Bronchial epithelial cell (primary cell): ENCODE data around the gene TMEM154. TPM values are rescaled to one million over a fixed set of nuclear protein-coding genes. Genes with fewer than 3 reads are reported as not detected.

Source experiments
- DNase-seq: peaks from one replicate; pipeline ENCODE4 v3.0.0-alpha.2; 2010; ENCODE audit warnings: low read depth
- FAIRE-seq: peaks from 2 replicates; lab custom pipeline; 2011; peaks lifted over from hg19 to GRCh38; lab: Jason Lieb, UNC
- H3K27me3 ChIP-seq: 2 replicates; pipeline ENCODE4 v1.5.1; 2011; ENCODE audit warnings: low read length; ENCODE audit not compliant: control insufficient read depth, insufficient read depth
- H3K36me3 ChIP-seq: 2 replicates; pipeline ENCODE4 v1.5.1; 2011; ENCODE audit warnings: low read length; ENCODE audit not compliant: control insufficient read depth, insufficient read depth
- H3K4me3 ChIP-seq: 2 replicates; pipeline ENCODE4 v1.5.1; 2011; ENCODE audit warnings: mild to moderate bottlenecking, low read depth, low read length, control low read depth
- CTCF ChIP-seq: IDR thresholded peaks from 2 replicates; pipeline ENCODE4 v1.5.1; 2011; ENCODE audit warnings: mild to moderate bottlenecking, moderate library complexity, low read length, control low read depth, inconsistent platforms; ENCODE audit not compliant: insufficient read depth, severe bottlenecking
- total RNA-seq: library from RNA; depleted of rRNA; stranded (reverse); fragments of >200 nt; gene quantifications from 2 replicates; pipeline ENCODE4 v1.2.1, GENCODE V29; 2014

TMEM154 gene
- total RNA-seq, 1 donor from 2014 or later: 22.4 TPM

GRCh38 chr4:152686452-152687013, 6.7 kb upstream of the TMEM154 start:
- TF ChIP-seq CTCF: no peak
- H3K4me3 ChIP-seq: no peak overlapping the region
- FAIRE-seq (peak; percentile 62), DNase-seq (no peak)
- no peaks in the 10 kb centered on the region for H3K27me3 ChIP-seq
- no peaks in the 10 kb centered on the region for H3K36me3 ChIP-seq

GRCh38 chr4:152684587-152684986, 4.8 kb upstream of the TMEM154 start:
- Histone ChIP-seq H3K27me3 (no peaks in the 10 kb centered on the region), H3K4me3 (no peak overlapping the region), H3K36me3 (no peaks in the 10 kb centered on the region)
- FAIRE-seq (no peak), DNase-seq (no peak)
- no peak for TF ChIP-seq CTCF

GRCh38 chr4:152684007-152684406, 4.2 kb upstream of the TMEM154 start:
- Histone ChIP-seq H3K36me3 (no peaks in the 10 kb centered on the region), H3K27me3 (no peaks in the 10 kb centered on the region), H3K4me3 (no peak overlapping the region)
- no peak for DNase-seq
- TF ChIP-seq CTCF: no peak
- FAIRE-seq: no peak

- DNase-seq: no peak
These were observed 2.5 kb upstream of the TMEM154 start for GRCh38 chr4:152682143-152682941.

GRCh38 chr4:152680988-152681603, 1.3 kb upstream of the TMEM154 start:
- DNase-seq (peak; percentile 100), FAIRE-seq (peak; percentile 92)
- Histone ChIP-seq H3K4me3 (no peak overlapping the region), H3K36me3 (no peaks in the 10 kb centered on the region), H3K27me3 (no peaks in the 10 kb centered on the region)
- no peak for TF ChIP-seq CTCF

More at GRCh38 chr4:152682143-152682941, 2.5 kb upstream of the TMEM154 start:
- H3K4me3 ChIP-seq: no peak overlapping the region
- no peak for TF ChIP-seq CTCF
- no peaks in the 10 kb centered on the region for H3K36me3 ChIP-seq
- FAIRE-seq: no peak
- no peaks in the 10 kb centered on the region for H3K27me3 ChIP-seq
